ENCODE measurements around the gene CCNH. TPM values are rescaled to one million over a fixed set of nuclear protein-coding genes. Genes with fewer than 3 reads are reported as not detected.
A peak's percentile ranks its signal among the peaks of the same experiment; 100 is the strongest.

CCNH gene
- total and polyA plus RNA-seq, 9 of the 15 experiments (the other 6 are each of a cell fraction or from before 2014, with no cell fraction given) = 100 to 213 (median 150) TPM

DNA sequence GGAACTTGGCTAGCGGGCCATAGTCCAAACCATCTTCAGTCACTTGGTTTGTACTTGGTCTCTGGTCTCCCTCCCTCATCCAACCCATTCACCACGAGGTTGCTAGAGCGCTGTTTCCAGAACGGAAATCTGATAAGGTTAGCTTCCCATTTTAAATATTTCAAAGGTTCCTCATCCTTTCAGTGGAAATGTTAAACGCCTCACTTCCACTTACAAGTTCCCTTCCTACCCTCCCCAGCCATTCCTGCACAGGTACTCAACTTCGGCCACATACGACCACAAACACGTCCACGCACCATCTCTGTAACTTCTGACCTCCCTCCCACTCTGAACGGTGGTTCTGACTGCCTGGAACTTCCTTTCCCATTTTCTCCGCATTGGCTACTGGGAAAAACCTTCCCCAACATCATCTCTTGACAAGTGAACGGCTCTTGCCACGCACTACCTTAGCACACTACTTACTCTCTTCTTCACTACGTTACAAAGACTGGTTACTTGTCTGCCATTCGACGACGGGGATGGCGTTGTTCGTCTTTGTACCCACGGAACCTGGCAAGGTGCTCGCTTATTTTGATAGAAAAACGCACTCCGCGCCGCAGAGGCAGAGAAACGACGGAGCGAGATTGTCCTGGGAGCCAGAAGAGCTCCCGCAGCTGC lies 629 bp downstream of the CCNH start (continued):
- no peak for TF ChIP-seq ATF3 (IDR thresholded peaks at IDR 0.05)
- peak; percentile 43; the same call in 1 of the 2 replicates for TF ChIP-seq ATF3 (CRISPR knock-in tag; conservative IDR thresholded peaks at IDR 0.05)
- TF ChIP-seq, protein P1, sequence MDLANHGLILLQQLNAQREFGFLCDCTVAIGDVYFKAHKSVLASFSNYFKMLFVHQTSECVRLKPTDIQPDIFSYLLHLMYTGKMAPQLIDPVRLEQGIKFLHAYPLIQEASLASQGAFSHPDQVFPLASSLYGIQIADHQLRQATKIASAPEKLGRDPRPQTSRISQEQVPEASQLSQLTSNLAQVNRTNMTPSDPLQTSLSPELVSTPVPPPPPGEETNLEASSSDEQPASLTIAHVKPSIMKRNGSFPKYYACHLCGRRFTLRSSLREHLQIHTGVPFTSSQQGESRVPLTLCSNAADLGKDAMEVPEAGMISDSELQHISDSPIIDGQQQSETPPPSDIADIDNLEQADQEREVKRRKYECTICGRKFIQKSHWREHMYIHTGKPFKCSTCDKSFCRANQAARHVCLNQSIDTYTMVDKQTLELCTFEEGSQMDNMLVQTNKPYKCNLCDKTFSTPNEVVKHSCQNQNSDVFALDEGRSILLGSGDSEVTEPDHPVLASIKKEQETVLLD (IDR thresholded peaks at IDR 0.05) = 0 out of 2 replicates have a peak, but pooled peaks have one; percentile 25
- no peak for TF ChIP-seq SOX6 (IDR thresholded peaks at IDR 0.05)
- no peak for TF ChIP-seq ZNF121 (CRISPR knock-in tag; conservative IDR thresholded peaks at IDR 0.05)
- TF ChIP-seq, protein P2, sequence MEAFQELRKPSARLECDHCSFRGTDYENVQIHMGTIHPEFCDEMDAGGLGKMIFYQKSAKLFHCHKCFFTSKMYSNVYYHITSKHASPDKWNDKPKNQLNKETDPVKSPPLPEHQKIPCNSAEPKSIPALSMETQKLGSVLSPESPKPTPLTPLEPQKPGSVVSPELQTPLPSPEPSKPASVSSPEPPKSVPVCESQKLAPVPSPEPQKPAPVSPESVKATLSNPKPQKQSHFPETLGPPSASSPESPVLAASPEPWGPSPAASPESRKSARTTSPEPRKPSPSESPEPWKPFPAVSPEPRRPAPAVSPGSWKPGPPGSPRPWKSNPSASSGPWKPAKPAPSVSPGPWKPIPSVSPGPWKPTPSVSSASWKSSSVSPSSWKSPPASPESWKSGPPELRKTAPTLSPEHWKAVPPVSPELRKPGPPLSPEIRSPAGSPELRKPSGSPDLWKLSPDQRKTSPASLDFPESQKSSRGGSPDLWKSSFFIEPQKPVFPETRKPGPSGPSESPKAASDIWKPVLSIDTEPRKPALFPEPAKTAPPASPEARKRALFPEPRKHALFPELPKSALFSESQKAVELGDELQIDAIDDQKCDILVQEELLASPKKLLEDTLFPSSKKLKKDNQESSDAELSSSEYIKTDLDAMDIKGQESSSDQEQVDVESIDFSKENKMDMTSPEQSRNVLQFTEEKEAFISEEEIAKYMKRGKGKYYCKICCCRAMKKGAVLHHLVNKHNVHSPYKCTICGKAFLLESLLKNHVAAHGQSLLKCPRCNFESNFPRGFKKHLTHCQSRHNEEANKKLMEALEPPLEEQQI (IDR thresholded peaks at IDR 0.05) = no peak
- TF ChIP-seq, protein P3, sequence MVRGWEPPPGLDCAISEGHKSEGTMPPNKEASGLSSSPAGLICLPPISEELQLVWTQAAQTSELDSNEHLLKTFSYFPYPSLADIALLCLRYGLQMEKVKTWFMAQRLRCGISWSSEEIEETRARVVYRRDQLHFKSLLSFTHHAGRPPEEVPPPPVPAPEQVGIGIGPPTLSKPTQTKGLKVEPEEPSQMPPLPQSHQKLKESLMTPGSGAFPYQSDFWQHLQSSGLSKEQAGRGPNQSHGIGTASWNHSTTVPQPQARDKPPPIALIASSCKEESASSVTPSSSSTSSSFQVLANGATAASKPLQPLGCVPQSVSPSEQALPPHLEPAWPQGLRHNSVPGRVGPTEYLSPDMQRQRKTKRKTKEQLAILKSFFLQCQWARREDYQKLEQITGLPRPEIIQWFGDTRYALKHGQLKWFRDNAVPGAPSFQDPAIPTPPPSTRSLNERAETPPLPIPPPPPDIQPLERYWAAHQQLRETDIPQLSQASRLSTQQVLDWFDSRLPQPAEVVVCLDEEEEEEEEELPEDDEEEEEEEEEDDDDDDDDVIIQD (CRISPR knock-in tag; IDR thresholded peaks at IDR 0.05) = no peak

All from K562 (cell line).